Right lobe of liver (tissue), 4 donors: Measurements from ENCODE around the gene MAPK12.

Source experiments
- POLR2A ChIP-seq: fragments of 450-650 bp; IDR thresholded peaks from one replicate; pipeline ENCODE4 v1.6.1; 2017; ENCODE audit warnings: antibody characterized with exemption, mild to moderate bottlenecking
- TF ChIP-seq, protein P1 (sequence below), 4 donors: fragments of 200-600 bp in 3 of 4; fragments of 450-650 bp in 1 of 4; IDR thresholded peaks; one replicate each; pipeline versions ENCODE4 v1.5.1 to v1.8.0; 2016 to 2022; ENCODE audit warnings: antibody characterized with exemption in 4 of 4, mild to moderate bottlenecking in 2 of 4
- donor health status: DM: no; HTN: no; CAD: no.
- donor health status: DM: no; HTN: no; CAD: no.
- donor health status: DM: no; HTN: yes; CAD: no.

DNA sequence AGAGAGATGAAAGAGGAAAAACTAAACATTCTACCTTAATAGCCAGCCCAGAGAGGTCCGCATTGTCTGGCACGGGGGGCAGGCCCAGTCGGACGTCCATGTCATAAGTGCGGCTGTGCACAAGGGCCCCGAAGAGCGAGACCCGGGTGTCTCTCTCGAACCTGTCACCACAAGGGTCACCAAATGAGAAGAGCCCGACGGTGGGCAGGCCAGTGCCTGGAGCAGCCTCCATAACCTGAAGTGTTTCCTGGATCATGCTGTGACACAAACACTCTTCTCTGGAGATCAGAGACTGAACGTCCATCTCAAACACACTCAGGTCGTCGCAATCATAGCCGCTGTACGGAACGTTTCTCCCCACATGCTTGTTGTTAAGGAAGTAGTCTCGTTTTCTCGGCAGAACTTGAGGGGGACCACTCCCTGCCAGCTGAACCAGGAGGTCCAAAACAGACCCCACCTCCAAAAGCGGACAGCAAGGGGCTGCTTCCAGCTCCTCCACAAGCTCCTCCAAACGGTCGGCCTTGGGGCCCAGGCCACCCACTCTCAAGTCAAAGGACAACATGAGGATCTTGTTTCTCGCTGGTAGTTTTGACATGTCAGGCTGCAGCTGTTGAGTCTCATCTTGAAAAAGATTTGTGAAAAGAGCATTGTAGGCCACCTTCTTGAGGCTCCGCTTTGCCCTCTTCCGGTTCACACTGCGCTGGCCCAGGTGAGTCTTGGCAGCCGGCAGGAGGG is 17.6 kb downstream of the MAPK12 start:
- TF ChIP-seq, protein P1, sequence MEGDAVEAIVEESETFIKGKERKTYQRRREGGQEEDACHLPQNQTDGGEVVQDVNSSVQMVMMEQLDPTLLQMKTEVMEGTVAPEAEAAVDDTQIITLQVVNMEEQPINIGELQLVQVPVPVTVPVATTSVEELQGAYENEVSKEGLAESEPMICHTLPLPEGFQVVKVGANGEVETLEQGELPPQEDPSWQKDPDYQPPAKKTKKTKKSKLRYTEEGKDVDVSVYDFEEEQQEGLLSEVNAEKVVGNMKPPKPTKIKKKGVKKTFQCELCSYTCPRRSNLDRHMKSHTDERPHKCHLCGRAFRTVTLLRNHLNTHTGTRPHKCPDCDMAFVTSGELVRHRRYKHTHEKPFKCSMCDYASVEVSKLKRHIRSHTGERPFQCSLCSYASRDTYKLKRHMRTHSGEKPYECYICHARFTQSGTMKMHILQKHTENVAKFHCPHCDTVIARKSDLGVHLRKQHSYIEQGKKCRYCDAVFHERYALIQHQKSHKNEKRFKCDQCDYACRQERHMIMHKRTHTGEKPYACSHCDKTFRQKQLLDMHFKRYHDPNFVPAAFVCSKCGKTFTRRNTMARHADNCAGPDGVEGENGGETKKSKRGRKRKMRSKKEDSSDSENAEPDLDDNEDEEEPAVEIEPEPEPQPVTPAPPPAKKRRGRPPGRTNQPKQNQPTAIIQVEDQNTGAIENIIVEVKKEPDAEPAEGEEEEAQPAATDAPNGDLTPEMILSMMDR (IDR thresholded peaks at IDR 0.05): no peak
- TF ChIP-seq POLR2A: no peak
